Measurements from ENCODE around the gene DYRK1A.

DYRK1A gene

GRCh38 chr21:37364722-37365121 lies 1.9 kb upstream of the DYRK1A start:
- H3K4me1 ChIP-seq (ENCODE audit: control insufficient read depth in 1 of 2, insufficient read depth in 2 of 2, low read length in 2 of 2), result peaks cover 16 to 21% of the 10 kb centered on the region in 2 donors
- H3K4me3 ChIP-seq (ENCODE audit: low read depth in 1 of 2, low read length in 2 of 2), result peak overlapping the region; percentile 86 to 89
- no peaks in the 10 kb centered on the region for H3K9me3 ChIP-seq (ENCODE audit: control insufficient read depth in 1 of 2, low read length in 2 of 2)
- H3K9ac ChIP-seq (ENCODE audit: low read depth in 1 of 2, low read length in 2 of 2), result peak overlapping the region; percentile 92 to 96
- H3K36me3 ChIP-seq (ENCODE audit: control insufficient read depth in 1 of 2, insufficient read depth in 2 of 2, low read length in 2 of 2), result no peaks in the 10 kb centered on the region
- no peak overlapping the region for H3K27ac ChIP-seq (ENCODE audit: low read depth, low read length)
- no peaks in the 10 kb centered on the region for H3K27me3 ChIP-seq (ENCODE audit: control insufficient read depth in 1 of 2, insufficient read depth in 2 of 2, low read length in 2 of 2)

- no peaks in the 10 kb centered on the region for H3K9me3 ChIP-seq (ENCODE audit: control insufficient read depth in 1 of 2, low read length in 2 of 2)
- H3K27me3 ChIP-seq (ENCODE audit: control insufficient read depth in 1 of 2, insufficient read depth in 2 of 2, low read length in 2 of 2), result no peaks in the 10 kb centered on the region
- H3K36me3 ChIP-seq (ENCODE audit: control insufficient read depth in 1 of 2, insufficient read depth in 2 of 2, low read length in 2 of 2), result no peaks in the 10 kb centered on the region
- peak overlapping the region; percentile 86 to 89 for H3K4me3 ChIP-seq (ENCODE audit: low read depth in 1 of 2, low read length in 2 of 2)
- peak overlapping the region; percentile 98 for H3K27ac ChIP-seq (ENCODE audit: low read depth, low read length)
- peak overlapping the region; percentile 92 to 96 for H3K9ac ChIP-seq (ENCODE audit: low read depth in 1 of 2, low read length in 2 of 2)
- H3K4me1 ChIP-seq (ENCODE audit: control insufficient read depth in 1 of 2, insufficient read depth in 2 of 2, low read length in 2 of 2), result peaks cover 27 to 28% of the 10 kb centered on the region in 2 donors
Measured at GRCh38 chr21:37365517-37366481, 774 bp upstream of the DYRK1A start.

DNA sequence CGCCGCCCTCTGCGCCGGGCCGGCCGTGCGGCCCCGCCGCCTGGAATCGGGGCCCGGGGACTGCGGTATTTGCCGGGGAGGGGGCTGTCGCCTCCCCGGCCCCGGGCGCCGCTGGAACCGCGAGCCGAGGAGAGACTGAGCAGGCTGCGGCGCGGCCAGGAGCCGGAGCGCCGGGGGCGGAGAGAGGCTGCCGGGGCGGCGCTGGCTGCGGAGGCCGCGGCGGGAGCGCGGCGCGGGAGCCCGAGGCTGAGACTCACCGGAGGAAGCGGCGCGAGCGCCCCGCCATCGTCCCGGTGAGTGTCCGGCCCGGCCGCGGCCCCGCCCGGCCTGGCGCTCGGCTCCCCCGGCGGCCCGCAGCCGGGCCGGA lies 746 bp downstream of the DYRK1A start:
- H3K27ac ChIP-seq (ENCODE audit: low read depth, low read length), result peak overlapping the region; percentile 100
- no peaks in the 10 kb centered on the region for H3K9me3 ChIP-seq (ENCODE audit: control insufficient read depth in 1 of 2, low read length in 2 of 2)
- no peaks in the 10 kb centered on the region for H3K27me3 ChIP-seq (ENCODE audit: control insufficient read depth in 1 of 2, insufficient read depth in 2 of 2, low read length in 2 of 2)
- H3K4me3 ChIP-seq (ENCODE audit: low read depth in 1 of 2, low read length in 2 of 2), result peak overlapping the region; percentile 85 to 98
- H3K9ac ChIP-seq (ENCODE audit: low read depth in 1 of 2, low read length in 2 of 2), result peak overlapping the region; percentile 40 to 79
- no peaks in the 10 kb centered on the region for H3K36me3 ChIP-seq (ENCODE audit: control insufficient read depth in 1 of 2, insufficient read depth in 2 of 2, low read length in 2 of 2)
- H3K4me1 ChIP-seq (ENCODE audit: control insufficient read depth in 1 of 2, insufficient read depth in 2 of 2, low read length in 2 of 2), result peaks cover 32 to 36% of the 10 kb centered on the region in 2 donors

DNA sequence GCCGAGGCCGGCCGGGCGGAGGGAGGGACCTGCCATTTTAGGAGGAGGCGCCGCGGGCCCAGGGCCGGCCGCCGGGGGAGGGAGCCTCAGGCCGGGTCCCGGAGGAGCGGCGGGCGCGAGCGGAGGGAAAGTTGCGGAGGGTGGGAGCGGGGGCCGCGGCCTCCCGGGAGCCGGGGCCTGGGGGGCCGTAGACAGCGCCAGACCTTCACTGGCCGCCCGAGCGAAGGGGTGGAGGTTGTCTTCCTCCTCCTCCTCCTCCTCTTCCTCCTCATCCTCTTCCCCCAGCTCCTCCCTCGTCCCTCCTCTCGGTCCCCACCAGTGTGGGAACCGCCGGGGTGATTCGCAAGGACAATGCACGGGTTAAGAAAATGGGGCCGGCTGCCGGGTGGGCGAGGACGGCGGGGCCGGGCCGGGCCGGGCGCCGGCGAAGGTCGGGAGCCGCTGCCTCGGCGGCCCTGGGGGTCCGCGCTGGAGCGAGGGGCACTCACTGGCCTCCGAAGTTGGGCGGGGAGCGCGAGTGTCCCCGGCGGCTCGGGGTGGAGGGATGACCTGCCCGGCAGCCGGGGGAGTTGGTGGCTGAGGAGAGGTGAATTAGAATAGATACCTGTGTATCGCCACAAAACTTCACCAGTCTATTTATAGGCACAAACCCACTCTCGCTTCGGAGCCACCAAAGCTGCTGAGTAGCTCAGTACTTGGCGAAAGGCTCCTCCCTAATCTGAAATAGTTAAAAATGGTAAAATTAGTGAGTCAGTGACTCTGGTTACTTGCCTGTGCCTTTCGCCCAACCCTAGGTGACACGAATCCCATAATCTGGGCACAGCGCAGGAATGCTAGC lies 1.3 kb downstream of the DYRK1A start:
- H3K9me3 ChIP-seq (ENCODE audit: control insufficient read depth in 1 of 2, low read length in 2 of 2), result no peaks in the 10 kb centered on the region
- no peaks in the 10 kb centered on the region for H3K36me3 ChIP-seq (ENCODE audit: control insufficient read depth in 1 of 2, insufficient read depth in 2 of 2, low read length in 2 of 2)
- H3K27me3 ChIP-seq (ENCODE audit: control insufficient read depth in 1 of 2, insufficient read depth in 2 of 2, low read length in 2 of 2), result no peaks in the 10 kb centered on the region
- peak overlapping the region; percentile 79 to 86 for H3K9ac ChIP-seq (ENCODE audit: low read depth in 1 of 2, low read length in 2 of 2)
- peak overlapping the region; percentile 100 for H3K27ac ChIP-seq (ENCODE audit: low read depth, low read length)
- H3K4me3 ChIP-seq (ENCODE audit: low read depth in 1 of 2, low read length in 2 of 2), result peak overlapping the region; percentile 85 to 98
- H3K4me1 ChIP-seq (ENCODE audit: control insufficient read depth in 1 of 2, insufficient read depth in 2 of 2, low read length in 2 of 2), result peaks cover 35 to 36% of the 10 kb centered on the region in 2 donors

GRCh38 chr21:37368541-37369279 lies 2.1 kb downstream of the DYRK1A start:
- Histone ChIP-seq H3K9ac (ENCODE audit: low read depth in 1 of 2, low read length in 2 of 2) (peak overlapping the region; percentile 79 to 86), H3K9me3 (ENCODE audit: control insufficient read depth in 1 of 2, low read length in 2 of 2) (no peaks in the 10 kb centered on the region), H3K4me1 (ENCODE audit: control insufficient read depth in 1 of 2, insufficient read depth in 2 of 2, low read length in 2 of 2) (peaks cover 37 to 42% of the 10 kb centered on the region in 2 donors), H3K27ac (ENCODE audit: low read depth, low read length) (no peak overlapping the region), H3K36me3 (ENCODE audit: control insufficient read depth in 1 of 2, insufficient read depth in 2 of 2, low read length in 2 of 2) (no peaks in the 10 kb centered on the region), H3K27me3 (ENCODE audit: control insufficient read depth in 1 of 2, insufficient read depth in 2 of 2, low read length in 2 of 2) (no peaks in the 10 kb centered on the region), H3K4me3 (ENCODE audit: low read depth in 1 of 2, low read length in 2 of 2) (peak overlapping the region; percentile 85 to 98)

DNA sequence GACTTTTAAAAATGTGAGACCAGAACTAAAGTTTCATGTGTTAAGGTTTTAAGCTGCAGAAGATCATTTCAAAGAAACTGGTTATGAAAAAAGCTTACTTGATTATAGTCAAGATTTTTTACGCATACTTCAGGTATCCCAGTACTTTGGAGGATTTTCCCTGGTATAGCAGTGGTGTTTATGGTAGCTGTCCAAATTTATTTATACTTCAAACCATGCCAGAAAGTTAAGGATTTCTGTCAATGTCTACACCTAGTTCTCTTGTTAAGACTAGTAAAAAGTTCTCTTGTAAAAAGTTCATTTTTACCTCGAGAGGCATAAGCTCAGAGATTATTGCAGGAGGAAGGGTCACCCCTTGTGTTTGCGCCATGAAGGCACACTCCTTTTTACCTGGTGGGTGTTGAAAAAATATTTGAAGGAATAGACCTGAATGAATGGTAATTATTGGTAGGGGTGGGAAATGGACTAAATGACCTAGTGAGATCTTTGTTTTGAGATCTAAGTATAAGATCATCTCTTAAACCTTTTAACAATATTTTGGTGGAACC lies 2.8 kb downstream of the DYRK1A start:
- peak overlapping the region; percentile 52 to 58 for H3K9ac ChIP-seq (ENCODE audit: low read depth in 1 of 2, low read length in 2 of 2)

GRCh38 chr21:37370152-37371040 lies 3.8 kb downstream of the DYRK1A start:
- Histone ChIP-seq H3K27ac (ENCODE audit: low read depth, low read length) (peak overlapping the region; percentile 30), H3K36me3 (ENCODE audit: control insufficient read depth in 1 of 2, insufficient read depth in 2 of 2, low read length in 2 of 2) (no peaks in the 10 kb centered on the region), H3K9me3 (ENCODE audit: control insufficient read depth in 1 of 2, low read length in 2 of 2) (no peaks in the 10 kb centered on the region), H3K9ac (ENCODE audit: low read depth in 1 of 2, low read length in 2 of 2) (peak overlapping the region; percentile 52 to 58), H3K4me3 (ENCODE audit: low read depth in 1 of 2, low read length in 2 of 2) (peak overlapping the region; percentile 38 to 98), H3K27me3 (ENCODE audit: control insufficient read depth in 1 of 2, insufficient read depth in 2 of 2, low read length in 2 of 2) (no peaks in the 10 kb centered on the region), H3K4me1 (ENCODE audit: control insufficient read depth in 1 of 2, insufficient read depth in 2 of 2, low read length in 2 of 2) (peaks cover 31 to 49% of the 10 kb centered on the region in 2 donors)

More for the DNA sequence above, 2.8 kb downstream of the DYRK1A start:
- no peaks in the 10 kb centered on the region for H3K27me3 ChIP-seq (ENCODE audit: control insufficient read depth in 1 of 2, insufficient read depth in 2 of 2, low read length in 2 of 2)
- H3K9me3 ChIP-seq (ENCODE audit: control insufficient read depth in 1 of 2, low read length in 2 of 2), result no peaks in the 10 kb centered on the region
- peak overlapping the region; percentile 38 to 98 for H3K4me3 ChIP-seq (ENCODE audit: low read depth in 1 of 2, low read length in 2 of 2)
- no peak overlapping the region for H3K27ac ChIP-seq (ENCODE audit: low read depth, low read length)
- H3K36me3 ChIP-seq (ENCODE audit: control insufficient read depth in 1 of 2, insufficient read depth in 2 of 2, low read length in 2 of 2), result no peaks in the 10 kb centered on the region
- H3K4me1 ChIP-seq (ENCODE audit: control insufficient read depth in 1 of 2, insufficient read depth in 2 of 2, low read length in 2 of 2), result peaks cover 37 to 48% of the 10 kb centered on the region in 2 donors

GRCh38 chr21:37371041-37371397 lies 4.4 kb downstream of the DYRK1A start:
- Histone ChIP-seq H3K27ac (ENCODE audit: low read depth, low read length) (no peak overlapping the region), H3K27me3 (ENCODE audit: control insufficient read depth in 1 of 2, insufficient read depth in 2 of 2, low read length in 2 of 2) (no peaks in the 10 kb centered on the region), H3K9ac (ENCODE audit: low read depth in 1 of 2, low read length in 2 of 2) (no peak overlapping the region), H3K36me3 (ENCODE audit: control insufficient read depth in 1 of 2, insufficient read depth in 2 of 2, low read length in 2 of 2) (peaks cover 0 to under 1% of the 10 kb centered on the region in 2 donors), H3K9me3 (ENCODE audit: control insufficient read depth in 1 of 2, low read length in 2 of 2) (no peaks in the 10 kb centered on the region), H3K4me3 (ENCODE audit: low read depth in 1 of 2, low read length in 2 of 2) (peak overlapping the region in 1 of 2 donors; percentile 98), H3K4me1 (ENCODE audit: control insufficient read depth in 1 of 2, insufficient read depth in 2 of 2, low read length in 2 of 2) (peaks cover 36 to 53% of the 10 kb centered on the region in 2 donors)

Data from duodenal mucosa (tissue), 2 donors.